Liver (tissue), 2 donors: Measurements from ENCODE around the gene AMPH.

Experiments
- YY1 ChIP-seq: IDR thresholded peaks from 2 replicates; pipeline ENCODE4 v1.6.1; 2016; ENCODE audit warnings: antibody characterized with exemption, mild to moderate bottlenecking
- TF ChIP-seq, protein P1 (sequence below): IDR thresholded peaks from 2 replicates; pipeline ENCODE4 v1.6.1; 2016; ENCODE audit warnings: antibody characterized with exemption
- TF ChIP-seq, protein P2 (sequence below): fragments of 150-350 bp; IDR thresholded peaks from 2 replicates; pipeline ENCODE4 v1.5.1; 2017; ENCODE audit warnings: improper control_type of control experiment, low read depth, low read length; ENCODE audit not compliant: missing input control
- donor health status: healthy.

DNA sequence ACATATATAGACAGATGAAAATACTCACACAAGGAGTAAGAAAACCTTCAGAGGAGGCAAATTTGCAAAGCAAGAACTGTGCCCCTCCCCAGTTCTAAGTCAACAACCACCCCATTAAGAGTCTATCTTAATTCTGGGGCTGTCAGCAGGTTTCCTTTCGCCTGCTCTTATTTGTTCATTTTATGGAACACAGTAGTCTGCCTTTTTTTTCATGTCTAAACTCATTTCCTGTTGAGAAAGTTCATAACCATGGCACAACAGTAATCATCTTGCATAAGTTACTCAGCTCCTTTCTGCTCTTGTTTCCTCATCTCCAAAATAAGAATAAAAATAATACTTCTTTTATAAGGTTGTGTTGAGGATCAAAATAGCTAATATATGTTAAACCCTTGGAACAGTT lies 25.8 kb upstream of the AMPH start:
- TF ChIP-seq, protein P1, sequence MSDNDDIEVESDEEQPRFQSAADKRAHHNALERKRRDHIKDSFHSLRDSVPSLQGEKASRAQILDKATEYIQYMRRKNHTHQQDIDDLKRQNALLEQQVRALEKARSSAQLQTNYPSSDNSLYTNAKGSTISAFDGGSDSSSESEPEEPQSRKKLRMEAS, result no peak
- TF ChIP-seq, protein P2, sequence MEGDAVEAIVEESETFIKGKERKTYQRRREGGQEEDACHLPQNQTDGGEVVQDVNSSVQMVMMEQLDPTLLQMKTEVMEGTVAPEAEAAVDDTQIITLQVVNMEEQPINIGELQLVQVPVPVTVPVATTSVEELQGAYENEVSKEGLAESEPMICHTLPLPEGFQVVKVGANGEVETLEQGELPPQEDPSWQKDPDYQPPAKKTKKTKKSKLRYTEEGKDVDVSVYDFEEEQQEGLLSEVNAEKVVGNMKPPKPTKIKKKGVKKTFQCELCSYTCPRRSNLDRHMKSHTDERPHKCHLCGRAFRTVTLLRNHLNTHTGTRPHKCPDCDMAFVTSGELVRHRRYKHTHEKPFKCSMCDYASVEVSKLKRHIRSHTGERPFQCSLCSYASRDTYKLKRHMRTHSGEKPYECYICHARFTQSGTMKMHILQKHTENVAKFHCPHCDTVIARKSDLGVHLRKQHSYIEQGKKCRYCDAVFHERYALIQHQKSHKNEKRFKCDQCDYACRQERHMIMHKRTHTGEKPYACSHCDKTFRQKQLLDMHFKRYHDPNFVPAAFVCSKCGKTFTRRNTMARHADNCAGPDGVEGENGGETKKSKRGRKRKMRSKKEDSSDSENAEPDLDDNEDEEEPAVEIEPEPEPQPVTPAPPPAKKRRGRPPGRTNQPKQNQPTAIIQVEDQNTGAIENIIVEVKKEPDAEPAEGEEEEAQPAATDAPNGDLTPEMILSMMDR, result no peak
- no peak for TF ChIP-seq YY1
